NCI-H510A (cell line): Measurements from ENCODE around the gene STON2.

Source experiments
- DNase-seq: peaks from one replicate; lab custom pipeline; 2025; lab: John Stamatoyannopoulos, UW

Gene STON2

GRCh38 chr14:81416981-81417380, 16.9 kb upstream of the STON2 start:
- DNase-seq: no peak

DNA sequence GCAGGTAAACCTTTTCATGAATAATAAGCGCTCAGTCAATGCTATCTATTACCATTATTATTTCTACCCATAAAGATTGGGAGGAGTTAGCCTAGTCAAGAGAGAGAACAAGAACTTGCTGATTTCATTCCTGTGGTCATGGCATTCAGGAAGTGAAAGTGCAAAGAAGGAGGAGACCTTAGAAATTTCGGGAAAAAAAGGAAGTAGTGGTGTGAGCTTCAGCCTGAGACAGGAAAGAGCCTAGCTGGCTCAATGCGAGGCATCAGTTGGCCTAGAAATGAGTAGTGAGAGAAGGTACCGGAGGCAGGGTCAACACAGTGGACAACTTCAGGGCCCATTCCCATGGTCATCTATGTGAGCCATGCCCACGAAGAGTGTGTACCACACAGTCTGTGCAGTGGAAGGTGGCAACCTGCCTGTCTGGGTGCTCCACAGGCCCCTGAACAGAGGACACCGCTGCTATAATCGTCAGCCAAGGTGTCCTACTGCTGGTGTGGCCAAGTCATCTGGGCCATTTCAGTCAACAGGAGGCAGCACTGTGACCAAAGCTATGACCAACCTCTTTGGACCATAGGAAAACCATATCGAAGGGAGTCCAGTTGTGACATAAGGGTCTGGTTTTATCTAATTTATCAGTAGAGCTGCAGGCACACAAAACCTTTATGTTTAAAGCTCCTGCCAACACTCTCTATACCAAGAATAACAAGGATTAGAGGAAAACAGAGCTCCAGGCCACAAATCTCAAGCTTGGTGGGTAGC, 16.2 kb upstream of the STON2 start:
- DNase-seq: no peak

GRCh38 chr14:81415781-81416180, 15.7 kb upstream of the STON2 start:
- no peak for DNase-seq

- DNase-seq: no peak
Measured at GRCh38 chr14:81414123-81414522, 14.0 kb upstream of the STON2 start.

- DNase-seq: no peak
Measured at GRCh38 chr14:81412779-81413178, 12.7 kb upstream of the STON2 start.

- no peak for DNase-seq
Measured at GRCh38 chr14:81408595-81408994, 8.5 kb upstream of the STON2 start.

GRCh38 chr14:81406863-81407262, 6.7 kb upstream of the STON2 start:
- DNase-seq: no peak

DNA sequence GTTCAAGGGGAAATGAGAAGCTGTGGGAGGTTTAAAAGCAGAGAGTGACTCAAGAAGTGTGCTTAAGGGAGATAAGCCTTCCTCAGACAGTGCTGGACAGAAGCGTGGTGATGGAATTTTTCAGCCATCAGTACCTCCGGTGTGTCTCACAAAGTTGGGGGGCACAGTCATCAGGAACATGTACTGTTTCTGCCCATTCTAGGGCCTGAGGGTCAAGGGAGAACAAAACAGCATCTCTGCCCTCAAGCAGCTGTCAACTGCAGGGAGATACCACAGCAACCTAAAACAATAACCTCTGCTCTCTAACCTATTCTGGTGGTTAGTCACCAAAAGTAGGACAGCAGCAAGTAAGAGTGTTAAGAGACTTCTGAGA, 2.0 kb upstream of the STON2 start:
- no peak for DNase-seq

- no peak for DNase-seq
Measured at GRCh38 chr14:81401420-81402122, 1.4 kb upstream of the STON2 start.

DNA sequence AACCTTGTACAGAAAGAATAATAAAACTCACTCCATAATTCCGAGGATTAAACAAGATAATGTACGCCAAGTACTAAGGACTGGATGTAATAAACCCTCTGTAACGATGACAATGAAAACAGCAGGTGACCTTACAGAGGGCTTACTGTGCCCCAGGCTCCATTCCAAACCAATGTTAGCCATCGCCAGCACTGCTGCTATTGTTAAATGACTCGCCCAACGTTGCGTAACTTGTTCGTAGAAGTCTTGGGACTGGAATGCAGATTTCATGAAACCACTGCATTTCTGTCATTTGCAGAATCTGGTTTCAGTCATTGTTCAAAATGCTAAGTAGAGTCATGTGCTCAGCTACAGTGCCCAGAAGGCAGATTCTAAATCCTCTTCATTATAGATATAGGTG, 728 bp upstream of the STON2 start:
- no peak for DNase-seq

DNA sequence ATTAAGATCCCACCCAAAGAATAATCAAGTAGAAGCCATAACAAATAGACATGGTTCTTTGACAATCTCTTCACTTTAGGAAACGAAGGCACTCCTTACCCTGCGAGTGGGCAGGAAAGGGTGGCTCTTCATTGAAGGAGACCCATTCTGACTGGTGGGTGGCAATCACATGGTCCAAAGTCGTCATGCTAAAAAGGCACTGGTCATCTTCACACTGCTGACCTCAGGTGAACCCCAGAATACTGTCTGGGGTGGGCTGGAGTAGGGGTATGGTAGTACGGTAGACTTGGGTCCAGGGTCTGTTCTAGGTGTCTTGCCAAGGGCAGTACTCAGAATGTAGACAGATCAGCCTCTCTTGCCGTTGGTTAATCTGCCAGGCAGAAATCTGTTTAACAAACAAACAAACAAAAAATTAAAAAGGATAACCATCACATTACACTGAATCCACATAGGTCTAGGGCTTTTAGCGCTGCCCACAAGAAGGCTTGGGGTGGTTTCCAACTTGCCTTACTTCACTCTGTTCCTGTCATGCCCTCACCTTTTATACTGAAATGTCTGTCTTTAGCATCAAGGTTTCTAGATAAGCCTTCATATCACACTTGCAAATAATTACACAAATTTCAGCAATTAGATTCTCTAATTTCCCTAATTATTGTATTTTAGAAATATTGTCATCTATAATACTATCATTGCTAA, 1.8 kb downstream of the STON2 start:
- DNase-seq: no peak

GRCh38 chr14:81396113-81396512, 4.0 kb downstream of the STON2 start:
- DNase-seq: no peak

DNA sequence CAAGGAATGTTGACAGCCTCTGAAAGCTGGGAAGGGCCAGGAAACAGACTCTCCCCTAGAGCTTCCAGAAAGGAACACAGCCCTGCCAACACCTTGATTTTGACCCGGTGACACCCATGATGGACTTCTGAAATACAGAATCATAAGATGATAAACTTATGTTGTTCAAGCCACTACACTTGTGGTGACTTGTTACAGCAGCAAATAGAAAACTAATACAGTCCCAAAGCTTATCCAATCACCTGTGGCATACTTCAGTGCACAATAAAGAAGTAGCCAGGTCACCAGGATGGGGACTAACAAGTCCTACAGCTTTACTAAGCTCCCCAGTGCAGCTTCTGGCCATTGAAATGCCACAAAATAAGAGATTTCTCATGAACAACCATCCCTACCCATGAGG, 5.4 kb downstream of the STON2 start:
- no peak for DNase-seq

DNA sequence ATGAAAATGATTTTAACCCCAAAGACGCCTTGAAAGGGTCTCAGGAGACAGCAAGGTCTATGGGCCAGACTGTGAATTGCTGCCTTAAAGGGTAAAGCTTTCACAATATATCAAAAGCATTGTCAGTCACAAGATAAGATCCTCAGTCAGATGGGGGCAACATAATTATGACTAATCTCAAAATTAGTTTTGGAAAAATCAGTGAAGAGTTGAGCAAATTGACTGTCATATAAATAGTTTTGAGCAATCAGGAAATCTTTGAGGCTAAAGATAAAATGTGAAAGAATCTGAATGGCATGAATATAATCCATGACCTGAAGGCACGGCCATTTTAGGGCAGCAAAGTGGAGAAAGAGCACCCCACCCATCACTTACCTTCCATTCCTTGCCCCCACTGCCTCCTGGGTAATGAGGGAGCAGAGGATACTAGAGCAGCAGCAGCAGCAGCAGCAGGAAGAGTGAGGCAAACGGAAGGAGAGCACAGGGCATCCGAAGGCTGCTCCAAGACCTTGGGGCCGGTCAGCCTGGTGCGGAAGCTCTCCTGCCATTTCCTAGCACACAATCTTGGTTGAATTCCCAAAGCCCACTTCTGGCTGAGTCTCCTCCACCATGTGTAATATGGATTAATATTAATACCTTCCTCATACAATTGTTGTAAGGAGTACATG, 7.0 kb downstream of the STON2 start:
- DNase-seq: no peak

DNA sequence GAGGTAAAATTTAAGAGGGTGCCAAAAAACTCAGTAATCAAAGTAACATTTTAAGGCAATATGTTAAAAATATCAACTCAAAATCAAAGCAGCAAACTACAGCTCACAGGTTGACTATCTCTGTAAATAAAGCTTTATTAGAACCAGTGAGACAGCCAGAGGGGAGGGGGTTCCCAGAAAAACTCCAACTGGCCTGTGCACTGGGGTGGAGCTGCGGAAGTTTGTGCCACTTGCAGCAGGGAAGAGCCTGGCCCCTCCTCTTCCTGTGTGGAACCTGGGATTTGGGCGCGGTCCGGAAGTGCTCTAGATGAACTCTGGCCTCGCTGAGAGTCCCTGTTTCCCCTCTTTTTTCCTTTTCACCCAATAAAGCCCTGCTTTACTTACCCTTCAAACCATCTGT, 8.1 kb downstream of the STON2 start:
- no peak for DNase-seq

DNA sequence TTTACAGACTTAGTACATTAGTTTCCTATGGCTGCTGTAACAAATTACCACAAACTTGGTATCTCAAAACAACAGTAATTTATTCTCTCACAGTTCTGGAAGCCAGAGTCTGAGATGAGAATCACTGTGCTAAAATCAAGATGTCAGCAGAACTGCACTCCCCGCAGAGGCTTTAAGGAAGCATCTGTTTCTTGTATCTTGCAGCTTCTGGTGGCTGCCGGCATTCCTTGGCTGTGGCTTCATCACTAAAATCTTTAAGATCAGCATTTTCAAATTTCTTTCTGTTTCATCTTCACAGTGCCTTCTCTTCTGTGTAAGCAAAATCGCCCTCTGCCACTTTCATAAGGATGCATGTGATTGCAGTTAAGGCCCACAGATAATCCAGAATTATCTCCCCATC, 9.4 kb downstream of the STON2 start:
- no peak for DNase-seq

DNA sequence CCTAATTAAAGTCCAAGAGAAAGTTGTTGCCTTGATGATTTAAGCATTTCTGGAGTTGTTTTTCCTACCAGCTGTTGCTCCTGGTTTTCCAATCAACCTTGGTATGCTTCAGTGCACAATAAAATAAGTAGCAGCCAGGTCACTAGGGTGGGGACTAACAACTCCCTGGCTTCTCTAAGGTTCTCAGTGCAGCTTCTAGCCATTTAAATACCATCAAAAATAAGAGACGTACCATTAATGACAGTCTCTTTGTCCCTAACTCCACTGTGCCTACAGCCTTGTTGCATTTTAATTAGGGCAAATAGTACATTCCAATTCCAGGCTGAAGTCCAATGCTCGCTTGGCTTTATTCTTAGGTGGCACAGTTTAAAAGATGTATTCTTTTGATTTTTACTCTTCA, 11.8 kb downstream of the STON2 start:
- DNase-seq: no peak

GRCh38 chr14:81386290-81386745, 13.8 kb downstream of the STON2 start:
- DNase-seq: no peak

DNA sequence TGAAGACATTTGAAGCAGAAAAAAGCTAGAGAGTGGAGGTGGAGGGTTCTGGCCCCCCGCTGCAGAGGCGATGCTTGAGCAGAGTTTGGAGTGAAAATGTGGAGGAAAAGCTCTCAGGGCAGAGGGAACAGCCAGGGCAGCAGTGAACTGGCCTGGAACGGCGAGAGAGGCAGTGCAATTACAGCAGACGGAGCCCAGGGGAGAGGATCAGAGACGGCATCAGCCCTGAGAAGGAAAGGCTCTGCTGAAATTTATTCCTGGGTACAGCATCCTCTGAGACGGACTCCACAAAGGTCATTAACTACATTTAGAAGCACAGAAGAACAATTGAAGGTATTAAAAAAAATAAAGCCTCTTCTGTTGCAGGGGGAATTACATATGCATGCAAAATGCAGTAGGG, 14.2 kb downstream of the STON2 start:
- DNase-seq: no peak

- no peak for DNase-seq
Measured at GRCh38 chr14:81385419-81385818, 14.7 kb downstream of the STON2 start.

DNA sequence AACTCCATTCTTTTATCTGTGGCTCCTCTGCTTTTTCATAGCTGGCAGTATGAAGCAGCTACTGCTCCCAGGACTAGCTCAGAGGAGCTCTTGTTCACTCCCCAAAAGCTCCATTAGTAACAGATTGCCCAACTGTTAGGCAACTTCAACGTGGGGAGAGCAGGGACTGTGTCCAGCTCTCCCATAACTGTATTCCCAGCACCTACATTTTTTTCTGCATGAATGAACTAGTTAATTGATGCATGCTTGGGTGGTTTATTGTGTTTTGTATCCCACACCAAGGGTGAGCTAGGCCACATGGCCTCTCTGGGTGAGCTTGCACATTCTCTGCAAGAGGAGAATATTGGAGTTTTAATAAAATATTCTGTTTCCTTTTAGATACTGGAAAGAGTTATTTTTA, 15.2 kb downstream of the STON2 start:
- no peak for DNase-seq

- DNase-seq: no peak
Measured at GRCh38 chr14:81382517-81383225, 17.5 kb downstream of the STON2 start.
